Upper lobe of left lung (tissue), 4 donors: Measurements from ENCODE around the gene CSH2.

Experiments
- EP300 ChIP-seq, 4 donors: sonication (generic); formaldehyde crosslinking; IDR thresholded peaks; one replicate each; pipeline ENCODE4 v1.5.1; 2017; ENCODE audit warnings: antibody characterized with exemption in 4 of 4, control low read depth in 2 of 4
- POLR2A ChIP-seq, 4 donors: fragments of 450-650 bp; IDR thresholded peaks; one replicate each; pipeline ENCODE4 v1.5.1; 2016 to 2017; ENCODE audit warnings: antibody characterized with exemption in 4 of 4, mild to moderate bottlenecking in 2 of 4
- POLR2AphosphoS5 ChIP-seq, 2 donors: sonication (generic); formaldehyde crosslinking; IDR thresholded peaks; one replicate each; pipeline ENCODE4 v1.5.1; 2017; ENCODE audit warnings: antibody characterized with exemption in 2 of 2
- TF ChIP-seq, protein P1 (sequence below), 6 experiments: fragments of 450-650 bp in 4 of 6; fragments of 200-600 bp in 2 of 6; sonication (generic) in 2 of 6; IDR thresholded peaks; one replicate each; pipeline ENCODE4 v1.5.1; 2016 to 2019; ENCODE audit warnings: antibody characterized with exemption in 6 of 6

GRCh38 chr17:63831505-63831904 lies 42.0 kb downstream of the CSH2 start:
- no peak for TF ChIP-seq POLR2AphosphoS5 (IDR thresholded peaks at IDR 0.05)
- TF ChIP-seq, protein P1, sequence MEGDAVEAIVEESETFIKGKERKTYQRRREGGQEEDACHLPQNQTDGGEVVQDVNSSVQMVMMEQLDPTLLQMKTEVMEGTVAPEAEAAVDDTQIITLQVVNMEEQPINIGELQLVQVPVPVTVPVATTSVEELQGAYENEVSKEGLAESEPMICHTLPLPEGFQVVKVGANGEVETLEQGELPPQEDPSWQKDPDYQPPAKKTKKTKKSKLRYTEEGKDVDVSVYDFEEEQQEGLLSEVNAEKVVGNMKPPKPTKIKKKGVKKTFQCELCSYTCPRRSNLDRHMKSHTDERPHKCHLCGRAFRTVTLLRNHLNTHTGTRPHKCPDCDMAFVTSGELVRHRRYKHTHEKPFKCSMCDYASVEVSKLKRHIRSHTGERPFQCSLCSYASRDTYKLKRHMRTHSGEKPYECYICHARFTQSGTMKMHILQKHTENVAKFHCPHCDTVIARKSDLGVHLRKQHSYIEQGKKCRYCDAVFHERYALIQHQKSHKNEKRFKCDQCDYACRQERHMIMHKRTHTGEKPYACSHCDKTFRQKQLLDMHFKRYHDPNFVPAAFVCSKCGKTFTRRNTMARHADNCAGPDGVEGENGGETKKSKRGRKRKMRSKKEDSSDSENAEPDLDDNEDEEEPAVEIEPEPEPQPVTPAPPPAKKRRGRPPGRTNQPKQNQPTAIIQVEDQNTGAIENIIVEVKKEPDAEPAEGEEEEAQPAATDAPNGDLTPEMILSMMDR (IDR thresholded peaks at IDR 0.05) = no peak
- no peak for TF ChIP-seq POLR2A (IDR thresholded peaks at IDR 0.05)
- no peak for TF ChIP-seq EP300 (IDR thresholded peaks at IDR 0.05)
